ENCODE results near the gene GPC6.

- no peak for TF ChIP-seq CTCF (conservative IDR thresholded peaks at IDR 0.05; ENCODE audit: low read length)
- TF ChIP-seq EZH2phosphoT487 (IDR thresholded peaks at IDR 0.05; ENCODE audit: borderline replicate concordance) = no peak
Observed at GRCh38 chr13:93767917-93768409, 541.4 kb downstream of the GPC6 start.
